Endothelial cell of umbilical vein (primary cell): ENCODE data around the gene PAQR4. TPM values are rescaled to one million over a fixed set of nuclear protein-coding genes. Genes with fewer than 3 reads are reported as not detected.

Source experiments
- BruUV-seq: library from RNA; stranded (reverse); fragments of 400-500 nt; replicated peaks from 2 replicates; lab custom pipeline; 2021; lab: Mats Ljungman, UMichigan
- CTCF ChIA-PET: fragments of 300-600, 350-600 bp; sonication (Branson Sonifier 250); formaldehyde crosslinking; loops from one replicate; lab custom pipeline; 2021; ENCODE audit warnings: antibody characterized with exemption, inconsistent platforms; lab: Charles Lee
- POLR2A ChIA-PET: fragments of 300-600, 350-600 bp; sonication (Branson Sonifier 250); formaldehyde crosslinking; loops from one replicate; lab custom pipeline; 2021; ENCODE audit warnings: antibody characterized with exemption, inconsistent platforms; lab: Charles Lee
- DNase-seq: peaks from one replicate; pipeline ENCODE4 v3.0.0-alpha.2; 2011; ENCODE audit warnings: low read depth, low spot score
- FAIRE-seq: peaks from 2 replicates; lab custom pipeline; 2011; peaks lifted over from hg19 to GRCh38; lab: Jason Lieb, UNC
- H2AFZ ChIP-seq: 2 replicates; pipeline ENCODE4 v1.6.0; 2012; ENCODE audit warnings: low read depth, low read length, control low read depth, inconsistent platforms
- H3K27ac ChIP-seq: 2 replicates; pipeline ENCODE4 v1.5.1; 2011; ENCODE audit warnings: low read depth, mild to moderate bottlenecking, control low read depth, low read length, moderate library complexity; ENCODE audit not compliant: insufficient read depth
- H3K27me3 ChIP-seq, 2 experiments: 2 replicates each; pipeline versions ENCODE4 v1.6.0 to v1.6.1; 2011; ENCODE audit warnings: low read length in 2 of 2, mixed read lengths in 1 of 2; ENCODE audit not compliant: control insufficient read depth in 2 of 2, insufficient read depth in 2 of 2
- H3K36me3 ChIP-seq, 2 experiments: 2 replicates in 1 of 2; 3 replicates in 1 of 2; pipeline ENCODE4 v1.5.1; 2011; ENCODE audit warnings: low read length in 2 of 2, mild to moderate bottlenecking in 1 of 2, moderate library complexity in 1 of 2; ENCODE audit not compliant: control insufficient read depth in 2 of 2, insufficient read depth in 2 of 2; ENCODE audit errors: extremely low read depth in 1 of 2
- H3K4me1 ChIP-seq: 3 replicates; pipeline ENCODE4 v1.5.1; 2011; ENCODE audit warnings: mild to moderate bottlenecking, low read length; ENCODE audit not compliant: control insufficient read depth, insufficient read depth; ENCODE audit errors: extremely low read depth
- H3K4me2 ChIP-seq: 2 replicates; pipeline ENCODE4 v1.6.1; 2011; ENCODE audit warnings: low read length, control low read depth, mixed read lengths; ENCODE audit not compliant: insufficient read depth
- H3K4me3 ChIP-seq, 3 experiments: fragments of 200-600 bp in 1 of 3; sonication (generic), shearing (Covaris generic) in 1 of 3; replicated peaks in 1 of 3; 2 replicates each; pipeline ENCODE4 v1.5.1; 2011 to 2016; ENCODE audit warnings: control low read depth in 3 of 3, low read length in 3 of 3, mild to moderate bottlenecking in 2 of 3, inconsistent platforms in 1 of 3, low read depth in 1 of 3, moderate library complexity in 1 of 3; ENCODE audit not compliant: insufficient read depth in 1 of 3
- H3K79me2 ChIP-seq: 2 replicates; pipeline ENCODE4 v1.6.0; 2012; ENCODE audit warnings: low read length, inconsistent platforms; ENCODE audit not compliant: control insufficient read depth, insufficient read depth
- H3K9ac ChIP-seq: replicated peaks from 2 replicates; pipeline ENCODE3; 2011; ENCODE audit warnings: low read length, control low read depth; ENCODE audit not compliant: insufficient read depth; ENCODE audit errors: extremely low read depth
- H3K9me1 ChIP-seq: replicated peaks from 3 replicates; pipeline ENCODE4 v1.6.0; 2011; ENCODE audit warnings: mild to moderate bottlenecking, low read length; ENCODE audit not compliant: control insufficient read depth, insufficient read depth; ENCODE audit errors: extremely low read depth
- H3K9me3 ChIP-seq: replicated peaks from 2 replicates; pipeline ENCODE4 v1.5.1; 2012; ENCODE audit warnings: low read length, inconsistent platforms; ENCODE audit not compliant: control insufficient read depth, insufficient read depth
- H4K20me1 ChIP-seq: replicated peaks from 2 replicates; pipeline ENCODE3; 2011; ENCODE audit warnings: mild to moderate bottlenecking, low read length; ENCODE audit not compliant: control insufficient read depth, insufficient read depth; ENCODE audit errors: extremely low read depth
- CTCF ChIP-seq, 2 donors: IDR thresholded peaks; 1 replicate in 1 of 2; 2 replicates in 1 of 2; pipeline ENCODE4 v1.5.1; 2011; ENCODE audit warnings: low read length in 2 of 2, mild to moderate bottlenecking in 2 of 2, moderate library complexity in 2 of 2, control low read depth in 1 of 2, inconsistent platforms in 1 of 2, low read depth in 1 of 2; ENCODE audit not compliant: insufficient read depth in 1 of 2; ENCODE audit errors: extremely low read depth in 1 of 2
- EZH2 ChIP-seq: IDR thresholded peaks from 2 replicates; pipeline ENCODE4 v1.6.1; 2012; ENCODE audit warnings: borderline replicate concordance, low read depth, mild to moderate bottlenecking, moderate library complexity, low read length, inconsistent platforms; ENCODE audit not compliant: severe bottlenecking
- FOS ChIP-seq: IDR thresholded peaks from 2 replicates; pipeline ENCODE4 v1.6.1; 2011; ENCODE audit warnings: mild to moderate bottlenecking, low read length, moderate library complexity, borderline replicate concordance; ENCODE audit not compliant: insufficient read depth
- GATA2 ChIP-seq: IDR thresholded peaks from 2 replicates; pipeline ENCODE4 v1.7.0; 2011; ENCODE audit warnings: low read depth, mild to moderate bottlenecking, moderate library complexity, mixed read lengths, low read length; ENCODE audit not compliant: insufficient read length, insufficient read depth
- JUN ChIP-seq: IDR thresholded peaks from 2 replicates; pipeline ENCODE4 v1.6.1; 2011; ENCODE audit warnings: borderline replicate concordance, low read depth; ENCODE audit not compliant: insufficient read length, insufficient read depth
- MYC ChIP-seq: IDR thresholded peaks from one replicate; pipeline ENCODE4 v1.6.1; 2011; ENCODE audit warnings: mild to moderate bottlenecking, low read depth, low read length
- POLR2A ChIP-seq: IDR thresholded peaks from 2 replicates; pipeline ENCODE4 v1.6.1; 2012; ENCODE audit warnings: low read depth, mild to moderate bottlenecking, control low read depth, low read length
- POLR2AphosphoS5 ChIP-seq: IDR thresholded peaks from 2 replicates; pipeline ENCODE4 v1.6.1; 2012; ENCODE audit warnings: low read depth, mild to moderate bottlenecking, control low read depth, low read length, moderate library complexity; ENCODE audit not compliant: insufficient read depth
- dilution Hi-C: fragments of 300-500 bp; cut with MboI; formaldehyde crosslinking; loops from one replicate; pipeline ENCODE4 v1.15.0; 2019; ENCODE audit warnings: low sequenced_read_pairs; ENCODE audit not compliant: extremely low pct_ligation_motif_present
- intact Hi-C: fragments of 100-400 bp; cut with micrococcal nuclease; formaldehyde crosslinking; loops from one replicate; pipeline ENCODE4 v1.10.0; 2022
- polyA plus RNA-seq, 4 experiments: library from polyadenylated mRNA; depleted of rRNA in 3 of 4; stranded (reverse) in 3 of 4; unstranded in 1 of 4; fragments of >200 nt; gene quantifications; 2 replicates each; pipeline versions ENCODE4 v1.2.1 to v1.2.3, GENCODE V29; 2011 to 2012; ENCODE audit warnings: missing spikeins in 1 of 4
- total RNA-seq: library from RNA; stranded (reverse); gene quantifications from 2 replicates; pipeline ENCODE4 v1.2.3, GENCODE V29; 2021
- TF ChIP-seq, protein P1 (sequence below): IDR thresholded peaks from 2 replicates; pipeline ENCODE4 v1.6.1; 2011; ENCODE audit not compliant: insufficient read depth, insufficient read length

Gene PAQR4
- total and polyA plus RNA-seq, 2 donors (not counting 3 experiments of a cell fraction or from before 2014, with no cell fraction given): 23.8 to 31.2 TPM

- no peaks in the 10 kb centered on the region for H4K20me1 ChIP-seq
- dilution Hi-C loops (no loop called here), intact Hi-C loops (no loop called here)
- no peak overlapping the region for H3K4me3 ChIP-seq
- POLR2A ChIA-PET: no interaction called here
- H3K4me1 ChIP-seq: no peaks in the 10 kb centered on the region
- FAIRE-seq (no peak), DNase-seq (no peak)
- no peak overlapping the region for H2AFZ ChIP-seq
- H3K9ac ChIP-seq: no peak overlapping the region
- H3K4me2 ChIP-seq: no peak overlapping the region
- H3K9me3 ChIP-seq: no peaks in the 10 kb centered on the region
- BruUV-seq: no TSS peak
- CTCF ChIA-PET: no interaction called here
- no peaks in the 10 kb centered on the region for H3K79me2 ChIP-seq
- no peak for TF ChIP-seq CTCF (IDR thresholded peaks at IDR 0.05; ENCODE audit: extremely low read depth in 1 of 2, insufficient read depth in 1 of 2, low read depth in 1 of 2, low read length in 2 of 2)
- no peak for TF ChIP-seq POLR2A
- TF ChIP-seq JUN: no peak
- TF ChIP-seq EZH2: no peak
- no peak for TF ChIP-seq POLR2AphosphoS5
- TF ChIP-seq, protein P1, sequence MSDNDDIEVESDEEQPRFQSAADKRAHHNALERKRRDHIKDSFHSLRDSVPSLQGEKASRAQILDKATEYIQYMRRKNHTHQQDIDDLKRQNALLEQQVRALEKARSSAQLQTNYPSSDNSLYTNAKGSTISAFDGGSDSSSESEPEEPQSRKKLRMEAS: no peak
- no peak for TF ChIP-seq GATA2
- no peak for TF ChIP-seq MYC
- no peak for TF ChIP-seq FOS
- no peaks in the 10 kb centered on the region for H3K27me3 ChIP-seq
- H3K27ac ChIP-seq: no peak overlapping the region
- no peaks in the 10 kb centered on the region for H3K9me1 ChIP-seq
- H3K36me3 ChIP-seq: peaks cover 0 to 4% of the 10 kb centered on the region in 2 experiments
Measured at GRCh38 chr16:2946649-2947048, 22.5 kb upstream of the PAQR4 start.
